ENCODE measurements around the gene KCNC4.

Gene KCNC4

DNA sequence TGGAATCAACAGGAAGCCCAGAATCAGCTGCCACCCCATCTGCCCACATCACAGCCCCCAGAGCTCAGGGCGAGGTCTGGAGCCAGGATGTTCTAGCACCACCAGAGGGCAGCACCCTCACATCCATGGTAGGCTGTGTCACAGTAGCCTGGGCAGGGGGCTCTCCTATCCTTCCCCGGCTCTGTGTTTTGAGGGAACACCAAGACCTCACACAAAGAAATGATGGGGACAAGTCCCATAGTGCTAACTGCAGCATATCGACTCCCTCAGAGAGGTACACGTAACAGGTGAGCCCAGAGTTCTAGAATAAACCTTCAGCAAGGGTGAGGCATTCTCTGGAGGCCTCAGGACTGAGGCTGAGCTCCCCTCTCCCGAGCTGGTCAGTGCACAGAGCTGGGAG is 2.3 kb upstream of the KCNC4 start:
- TF ChIP-seq ELF4 (IDR thresholded peaks at IDR 0.05), result no peak
- TF ChIP-seq BHLHE40 (IDR thresholded peaks at IDR 0.05; ENCODE audit: borderline replicate concordance), result no peak
- TF ChIP-seq, protein P1, sequence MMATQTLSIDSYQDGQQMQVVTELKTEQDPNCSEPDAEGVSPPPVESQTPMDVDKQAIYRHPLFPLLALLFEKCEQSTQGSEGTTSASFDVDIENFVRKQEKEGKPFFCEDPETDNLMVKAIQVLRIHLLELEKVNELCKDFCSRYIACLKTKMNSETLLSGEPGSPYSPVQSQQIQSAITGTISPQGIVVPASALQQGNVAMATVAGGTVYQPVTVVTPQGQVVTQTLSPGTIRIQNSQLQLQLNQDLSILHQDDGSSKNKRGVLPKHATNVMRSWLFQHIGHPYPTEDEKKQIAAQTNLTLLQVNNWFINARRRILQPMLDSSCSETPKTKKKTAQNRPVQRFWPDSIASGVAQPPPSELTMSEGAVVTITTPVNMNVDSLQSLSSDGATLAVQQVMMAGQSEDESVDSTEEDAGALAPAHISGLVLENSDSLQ (IDR thresholded peaks at IDR 0.05), result no peak
- TF ChIP-seq CTBP1 (IDR thresholded peaks at IDR 0.05; ENCODE audit: borderline replicate concordance), result no peak
- TF ChIP-seq HDGF (IDR thresholded peaks at IDR 0.05; ENCODE audit: borderline replicate concordance), result no peak
- TF ChIP-seq FOXK2 (IDR thresholded peaks at IDR 0.05), result no peak
- no peak for TF ChIP-seq ZNF384 (IDR thresholded peaks at IDR 0.05)
- TF ChIP-seq SUZ12 (IDR thresholded peaks at IDR 0.05), result no peak
- no peak for TF ChIP-seq ARNT (IDR thresholded peaks at IDR 0.05)
- TF ChIP-seq L3MBTL2 (conservative IDR thresholded peaks at IDR 0.05), result no peak
- TF ChIP-seq SP1 (IDR thresholded peaks at IDR 0.05), result no peak
- TF ChIP-seq FOXA1 (IDR thresholded peaks at IDR 0.05), result no peak
- TF ChIP-seq NFRKB (IDR thresholded peaks at IDR 0.05), result no peak
- TF ChIP-seq FOXM1 (IDR thresholded peaks at IDR 0.05; ENCODE audit: borderline replicate concordance), result no peak
- no peak for TF ChIP-seq LEF1 (IDR thresholded peaks at IDR 0.05; ENCODE audit: borderline replicate concordance)
- TF ChIP-seq TARDBP (IDR thresholded peaks at IDR 0.05), result no peak
- peak; percentile 78 for DNase-seq (ENCODE audit: extremely low spot score)
- ChIA-PET POLR2A (interaction anchor here (0.6 to 2.4 kb wide), 9 partner anchors 11 to 288 kb away, joined by 3 to 14 read pairs (median 5); partner anchors contain the start of gene RBM15), CTCF (interaction anchor here (0.5 to 13.6 kb wide), 36 partner anchors 8 to 558 kb away, joined by 3 to 382 read pairs (median 4); partner anchors contain the start of gene RBM15)

DNA sequence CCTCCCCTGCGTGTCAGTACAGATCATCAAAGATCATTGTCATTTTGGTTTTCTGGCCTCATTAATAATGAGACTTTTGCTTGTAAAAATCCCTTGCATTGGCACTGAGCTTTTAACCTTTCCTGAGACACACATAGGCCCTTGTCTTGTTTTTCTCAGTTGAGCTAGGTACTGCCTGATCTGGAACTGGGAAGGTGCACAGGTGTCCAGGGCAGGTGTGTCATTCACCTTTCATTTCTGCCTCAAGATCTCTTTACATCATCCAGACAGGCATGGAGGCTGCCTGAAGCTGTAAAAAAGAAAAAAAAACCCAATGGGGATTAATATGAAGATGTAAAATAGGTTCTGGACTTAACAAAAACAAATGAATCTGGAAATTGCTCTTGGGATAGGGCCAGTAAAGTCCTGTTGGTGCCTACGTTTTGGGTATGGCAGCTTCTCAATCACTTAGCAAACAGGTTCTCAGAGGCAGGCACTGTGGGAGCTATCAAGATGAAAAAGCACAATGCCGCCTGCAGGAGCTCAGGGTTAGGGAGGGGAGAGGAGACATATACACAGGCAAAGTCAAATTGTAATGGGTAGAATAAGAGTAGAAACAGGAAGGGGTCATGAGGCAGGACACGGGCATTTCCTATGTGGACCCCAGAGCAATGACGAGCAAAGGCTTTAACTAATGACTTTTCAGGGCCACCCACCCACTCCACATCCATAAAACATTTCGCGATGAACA is 1.0 kb upstream of the KCNC4 start:
- no peak for DNase-seq (ENCODE audit: extremely low spot score)
- ChIA-PET POLR2A (interaction anchor here (0.6 to 4.4 kb wide), 12 partner anchors 29 to 287 kb away, joined by 3 to 35 read pairs (median 4); partner anchors contain the start of gene RBM15), CTCF (interaction anchor here (0.6 to 13.6 kb wide), 15 partner anchors 12 to 557 kb away, joined by 3 to 382 read pairs (median 5); partner anchors contain the start of gene RBM15)
- TF ChIP-seq FOXA1 (IDR thresholded peaks at IDR 0.05), result no peak
- TF ChIP-seq BHLHE40 (IDR thresholded peaks at IDR 0.05; ENCODE audit: borderline replicate concordance), result no peak
- TF ChIP-seq LEF1 (IDR thresholded peaks at IDR 0.05; ENCODE audit: borderline replicate concordance), result no peak
- TF ChIP-seq SUZ12 (IDR thresholded peaks at IDR 0.05), result no peak
- no peak for TF ChIP-seq TARDBP (IDR thresholded peaks at IDR 0.05)
- TF ChIP-seq, protein P1 (IDR thresholded peaks at IDR 0.05), result no peak
- TF ChIP-seq L3MBTL2 (conservative IDR thresholded peaks at IDR 0.05), result no peak
- no peak for TF ChIP-seq SP1 (IDR thresholded peaks at IDR 0.05)
- no peak for TF ChIP-seq FOXM1 (IDR thresholded peaks at IDR 0.05; ENCODE audit: borderline replicate concordance)
- no peak for TF ChIP-seq FOXK2 (IDR thresholded peaks at IDR 0.05)
- no peak for TF ChIP-seq CTBP1 (IDR thresholded peaks at IDR 0.05; ENCODE audit: borderline replicate concordance)
- TF ChIP-seq NFRKB (IDR thresholded peaks at IDR 0.05), result no peak

DNA sequence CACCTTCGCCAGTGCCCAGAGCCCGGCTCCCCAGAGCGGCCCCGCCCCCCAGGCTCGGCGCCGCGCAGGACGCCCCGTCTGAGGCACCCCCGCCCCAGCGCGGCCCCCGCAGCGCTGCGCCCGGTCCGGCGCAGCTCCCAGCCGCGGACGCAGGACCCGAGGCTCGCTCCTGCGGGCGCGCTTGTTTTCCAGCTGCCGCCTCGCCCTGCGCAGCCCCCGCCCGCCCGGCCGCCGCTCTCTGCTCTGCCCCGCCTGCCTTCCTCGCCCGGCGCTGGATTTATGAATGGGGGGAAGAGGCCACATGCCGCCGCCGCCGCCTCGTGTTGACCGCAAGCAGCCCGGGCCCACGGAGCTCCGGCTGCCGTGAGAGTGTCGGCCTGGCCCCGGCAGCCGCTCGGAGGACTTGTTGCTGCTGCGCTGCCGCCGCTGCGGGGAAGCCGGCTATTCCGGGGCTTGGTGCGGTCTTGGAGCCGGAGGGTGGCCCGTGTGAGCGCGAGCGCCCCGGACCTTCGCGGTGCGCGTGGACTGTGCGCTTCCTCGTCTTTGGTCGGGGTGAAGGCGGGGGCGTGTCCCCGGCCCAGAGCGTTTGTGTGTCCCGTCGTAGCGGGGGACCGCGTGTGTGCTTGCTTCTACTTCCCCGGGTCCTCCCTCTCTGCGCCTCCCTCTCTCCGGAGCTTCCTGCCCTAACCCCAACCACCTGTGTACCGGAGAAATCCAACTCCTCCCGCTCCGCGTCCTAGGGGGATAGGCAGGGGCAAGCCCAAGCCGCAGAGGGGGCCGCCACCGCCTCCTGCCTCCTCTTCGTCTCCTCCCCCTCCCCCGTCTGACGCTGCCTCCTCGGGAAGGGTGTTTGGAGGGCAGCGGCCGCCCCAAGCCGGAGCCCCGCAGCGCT is 736 bp downstream of the KCNC4 start:
- CTCF ChIA-PET, result interaction anchor here (1.8 to 13.6 kb wide), 2 partner anchors 104 to 285 kb away, joined by 4 to 382 read pairs; no protein-coding TSS in a partner anchor
- TF ChIP-seq L3MBTL2 (conservative IDR thresholded peaks at IDR 0.05), result peak; percentile 91
- TF ChIP-seq SUZ12 (IDR thresholded peaks at IDR 0.05), result no peak
- POLR2A ChIA-PET, result interaction anchor here (0.8 to 4.4 kb wide), 5 partner anchors 31 to 127 kb away, joined by 3 to 35 read pairs (median 4); partner anchors contain the start of gene RBM15
- peak; percentile 66 for DNase-seq (ENCODE audit: extremely low spot score)

DNA sequence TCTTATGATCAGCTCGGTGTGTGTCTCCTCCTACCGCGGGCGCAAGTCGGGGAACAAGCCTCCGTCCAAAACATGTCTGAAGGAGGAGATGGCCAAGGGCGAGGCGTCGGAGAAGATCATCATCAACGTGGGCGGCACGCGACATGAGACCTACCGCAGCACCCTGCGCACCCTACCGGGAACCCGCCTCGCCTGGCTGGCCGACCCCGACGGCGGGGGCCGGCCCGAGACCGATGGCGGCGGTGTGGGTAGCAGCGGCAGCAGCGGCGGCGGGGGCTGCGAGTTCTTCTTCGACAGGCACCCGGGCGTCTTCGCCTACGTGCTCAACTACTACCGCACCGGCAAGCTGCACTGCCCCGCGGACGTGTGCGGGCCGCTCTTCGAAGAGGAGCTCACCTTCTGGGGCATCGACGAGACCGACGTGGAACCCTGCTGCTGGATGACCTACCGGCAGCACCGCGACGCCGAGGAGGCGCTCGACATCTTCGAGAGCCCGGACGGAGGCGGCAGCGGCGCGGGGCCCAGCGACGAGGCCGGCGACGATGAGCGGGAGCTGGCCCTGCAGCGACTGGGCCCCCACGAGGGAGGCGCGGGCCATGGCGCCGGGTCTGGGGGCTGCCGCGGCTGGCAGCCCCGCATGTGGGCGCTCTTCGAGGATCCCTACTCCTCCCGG is 1.5 kb downstream of the KCNC4 start:
- POLR2A ChIA-PET, result interaction anchor here (0.8 to 4.4 kb wide), 3 partner anchors 81 to 126 kb away, joined by 3 to 35 read pairs (median 4); partner anchors contain the start of gene RBM15
- no peak for DNase-seq (ENCODE audit: extremely low spot score)
- no peak for TF ChIP-seq L3MBTL2 (conservative IDR thresholded peaks at IDR 0.05)
- no peak for TF ChIP-seq LEF1 (IDR thresholded peaks at IDR 0.05; ENCODE audit: borderline replicate concordance)
- TF ChIP-seq, protein P1 (IDR thresholded peaks at IDR 0.05), result no peak
- TF ChIP-seq CTBP1 (IDR thresholded peaks at IDR 0.05; ENCODE audit: borderline replicate concordance), result no peak
- TF ChIP-seq SP1 (IDR thresholded peaks at IDR 0.05), result no peak
- no peak for TF ChIP-seq ZNF384 (IDR thresholded peaks at IDR 0.05)
- TF ChIP-seq FOXK2 (IDR thresholded peaks at IDR 0.05), result no peak
- no peak for TF ChIP-seq NFRKB (IDR thresholded peaks at IDR 0.05)
- no peak for TF ChIP-seq SUZ12 (IDR thresholded peaks at IDR 0.05)
- TF ChIP-seq ARNT (IDR thresholded peaks at IDR 0.05), result no peak
- TF ChIP-seq HDGF (IDR thresholded peaks at IDR 0.05; ENCODE audit: borderline replicate concordance), result no peak
- TF ChIP-seq FOXM1 (IDR thresholded peaks at IDR 0.05; ENCODE audit: borderline replicate concordance), result no peak
- no peak for TF ChIP-seq TARDBP (IDR thresholded peaks at IDR 0.05)
- TF ChIP-seq ELF4 (IDR thresholded peaks at IDR 0.05), result no peak
- TF ChIP-seq FOXA1 (IDR thresholded peaks at IDR 0.05), result no peak
- CTCF ChIA-PET, result interaction anchor here (1.8 to 13.6 kb wide), 2 partner anchors 103 to 284 kb away, joined by 4 to 382 read pairs; no protein-coding TSS in a partner anchor
